BE2C (cell line): ENCODE results near the gene TPM4.

Source experiments
- DNase-seq: peaks from one replicate; pipeline ENCODE4 v3.0.0-alpha.2; 2020
- H3K27me3 ChIP-seq: fragments of 250-450 bp; sonication (Bioruptor Pico); 2 replicates; pipeline ENCODE4 v1.5.1; 2020; ENCODE audit warnings: mild to moderate bottlenecking
- H3K36me3 ChIP-seq: fragments of 250-450 bp; sonication (Bioruptor Pico); 2 replicates; pipeline ENCODE4 v1.5.1; 2020; ENCODE audit warnings: mild to moderate bottlenecking
- H3K4me1 ChIP-seq: fragments of 250-450 bp; sonication (Bioruptor Pico); 2 replicates; pipeline ENCODE4 v1.5.1; 2020
- H3K4me3 ChIP-seq: 2 replicates; pipeline ENCODE4 v1.5.1; 2011; ENCODE audit warnings: low read depth, low read length
- H3K9me3 ChIP-seq: fragments of 250-450 bp; sonication (Bioruptor Pico); 2 replicates; pipeline ENCODE4 v1.5.1; 2020
- CTCF ChIP-seq: IDR thresholded peaks from 2 replicates; pipeline ENCODE4 v1.5.1; 2012; ENCODE audit warnings: mild to moderate bottlenecking, low read depth, low read length

Gene TPM4

GRCh38 chr19:16068696-16069259, 7.5 kb upstream of the TPM4 start:
- Histone ChIP-seq H3K9me3 (no peaks in the 10 kb centered on the region; the same call in 1 of the 2 replicates), H3K36me3 (no peaks in the 10 kb centered on the region), H3K4me3 (no peak overlapping the region), H3K4me1 (no peaks in the 10 kb centered on the region), H3K27me3 (no peaks in the 10 kb centered on the region)
- no peak for DNase-seq
- TF ChIP-seq CTCF = no peak

GRCh38 chr19:16069813-16070365, 6.4 kb upstream of the TPM4 start:
- no peaks in the 10 kb centered on the region for H3K4me1 ChIP-seq
- no peaks in the 10 kb centered on the region for H3K36me3 ChIP-seq
- no peaks in the 10 kb centered on the region; the same call in 1 of the 2 replicates for H3K9me3 ChIP-seq
- H3K4me3 ChIP-seq = no peak overlapping the region
- no peak for TF ChIP-seq CTCF
- H3K27me3 ChIP-seq = no peaks in the 10 kb centered on the region
- DNase-seq = no peak

- DNase-seq = no peak
- Histone ChIP-seq H3K36me3 (no peaks in the 10 kb centered on the region), H3K27me3 (no peaks in the 10 kb centered on the region), H3K4me1 (no peaks in the 10 kb centered on the region), H3K4me3 (no peak overlapping the region), H3K9me3 (no peaks in the 10 kb centered on the region; the same call in 1 of the 2 replicates)
- TF ChIP-seq CTCF = no peak
These were observed 5.8 kb upstream of the TPM4 start for GRCh38 chr19:16070366-16070990.

- no peaks in the 10 kb centered on the region for H3K4me1 ChIP-seq
- no peak for DNase-seq
- no peak for TF ChIP-seq CTCF
- H3K4me3 ChIP-seq = no peak overlapping the region
- no peaks in the 10 kb centered on the region; the same call in 1 of the 2 replicates for H3K9me3 ChIP-seq
- no peaks in the 10 kb centered on the region for H3K27me3 ChIP-seq
- no peaks in the 10 kb centered on the region for H3K36me3 ChIP-seq
These were observed 5.1 kb upstream of the TPM4 start for GRCh38 chr19:16071072-16071691.

GRCh38 chr19:16073481-16073880, 2.8 kb upstream of the TPM4 start:
- no peaks in the 10 kb centered on the region; the same call in 1 of the 2 replicates for H3K9me3 ChIP-seq
- H3K27me3 ChIP-seq = no peaks in the 10 kb centered on the region
- H3K4me1 ChIP-seq = no peaks in the 10 kb centered on the region
- no peak overlapping the region for H3K4me3 ChIP-seq
- no peaks in the 10 kb centered on the region for H3K36me3 ChIP-seq
- no peak for TF ChIP-seq CTCF
- DNase-seq = no peak

- no peaks in the 10 kb centered on the region; the same call in 1 of the 2 replicates for H3K9me3 ChIP-seq
- no peak overlapping the region for H3K4me3 ChIP-seq
- no peaks in the 10 kb centered on the region for H3K27me3 ChIP-seq
- DNase-seq = no peak
- TF ChIP-seq CTCF = no peak
- H3K36me3 ChIP-seq = no peaks in the 10 kb centered on the region
- H3K4me1 ChIP-seq = no peaks in the 10 kb centered on the region; the same call in 1 of the 2 replicates
These were observed 2.3 kb upstream of the TPM4 start for GRCh38 chr19:16073988-16074387.
